Activated T-cell treated with anti-CD3 and anti-CD28 coated beads, Interleukin-2, amount 50 U/mL, for 72 hours (primary cell): ENCODE measurements around the gene NGF. TPM values are rescaled to one million over a fixed set of nuclear protein-coding genes. Genes with fewer than 3 reads are reported as not detected.

Source experiments
- ATAC-seq, 2 donors: fragments of 150-1000 bp; cut with Tn5 transposase; replicated peaks in 1 of 2; 2 replicates each; pipeline ENCODE4 v1.10.0; 2021; ENCODE audit warnings: moderate library complexity in 2 of 2, mild to moderate bottlenecking in 1 of 2
- DNase-seq, 2 donors: peaks; one replicate each; pipeline ENCODE4 v3.0.0; 2021 to 2022; ENCODE audit warnings: mixed read lengths in 1 of 2
- H3K27ac Mint-ChIP-seq: one replicate; pipeline ENCODE4 v1.8.0; 2022; ENCODE audit warnings: mild to moderate bottlenecking, moderate library complexity, mixed read lengths
- H3K27me3 Mint-ChIP-seq: one replicate; pipeline ENCODE4 v1.8.0; 2022; ENCODE audit warnings: low read depth, mixed read lengths
- H3K36me3 Mint-ChIP-seq, 2 donors: one replicate each; pipeline ENCODE4 v1.8.0; 2022; ENCODE audit warnings: mixed read lengths in 2 of 2, mild to moderate bottlenecking in 1 of 2; ENCODE audit not compliant: insufficient read depth in 2 of 2
- H3K4me1 Mint-ChIP-seq: one replicate; pipeline ENCODE4 v1.8.0; 2022; ENCODE audit warnings: low read depth, mixed read lengths
- H3K4me3 Mint-ChIP-seq, 2 donors: one replicate each; pipeline ENCODE4 v1.8.0; 2022; ENCODE audit warnings: mild to moderate bottlenecking in 2 of 2, mixed read lengths in 2 of 2, moderate library complexity in 2 of 2
- H3K9me3 Mint-ChIP-seq, 2 donors: one replicate each; pipeline ENCODE4 v1.8.0; 2022; ENCODE audit warnings: mixed read lengths in 2 of 2
- total RNA-seq, 2 donors: library from RNA; stranded (reverse); gene quantifications; one replicate each; pipeline ENCODE4 v1.2.3, GENCODE V29; 2022

NGF gene
- total RNA-seq, 2 donors from 2014 or later = not detected

- Mint-ChIP-seq H3K27me3 (peaks cover 18% of the 10 kb centered on the region), H3K9me3 (peaks cover 0 to 3% of the 10 kb centered on the region in 2 donors), H3K27ac (no peak overlapping the region), H3K4me3 (no peak overlapping the region), H3K4me1 (no peaks in the 10 kb centered on the region), H3K36me3 (no peaks in the 10 kb centered on the region)
- ATAC-seq = no peak
- DNase-seq = no peak
Observed at GRCh38 chr1:115246526-115246925, 91.5 kb downstream of the NGF start.

- Mint-ChIP-seq H3K27me3 (peaks cover 25% of the 10 kb centered on the region), H3K4me1 (no peaks in the 10 kb centered on the region), H3K4me3 (no peak overlapping the region), H3K36me3 (no peaks in the 10 kb centered on the region), H3K27ac (no peak overlapping the region), H3K9me3 (peaks cover 0 to 3% of the 10 kb centered on the region in 2 donors)
- ATAC-seq (no peak), DNase-seq (no peak)
Observed at GRCh38 chr1:115245227-115245626, 92.8 kb downstream of the NGF start.

- Mint-ChIP-seq H3K27ac (no peak overlapping the region), H3K27me3 (peaks cover 33% of the 10 kb centered on the region), H3K36me3 (no peaks in the 10 kb centered on the region), H3K4me3 (no peak overlapping the region), H3K9me3 (peaks cover 0 to 3% of the 10 kb centered on the region in 2 donors), H3K4me1 (no peaks in the 10 kb centered on the region)
- ATAC-seq (no peak), DNase-seq (no peak)
Observed at GRCh38 chr1:115242543-115242942, 95.5 kb downstream of the NGF start.

GRCh38 chr1:115241309-115241708 is 96.7 kb downstream of the NGF start:
- ATAC-seq (no peak), DNase-seq (no peak)
- Mint-ChIP-seq H3K9me3 (peaks cover 0 to 2% of the 10 kb centered on the region in 2 donors), H3K27me3 (peaks cover 36% of the 10 kb centered on the region), H3K36me3 (peaks cover 0 to 2% of the 10 kb centered on the region in 2 donors), H3K27ac (no peak overlapping the region), H3K4me3 (no peak overlapping the region), H3K4me1 (no peaks in the 10 kb centered on the region)

DNA sequence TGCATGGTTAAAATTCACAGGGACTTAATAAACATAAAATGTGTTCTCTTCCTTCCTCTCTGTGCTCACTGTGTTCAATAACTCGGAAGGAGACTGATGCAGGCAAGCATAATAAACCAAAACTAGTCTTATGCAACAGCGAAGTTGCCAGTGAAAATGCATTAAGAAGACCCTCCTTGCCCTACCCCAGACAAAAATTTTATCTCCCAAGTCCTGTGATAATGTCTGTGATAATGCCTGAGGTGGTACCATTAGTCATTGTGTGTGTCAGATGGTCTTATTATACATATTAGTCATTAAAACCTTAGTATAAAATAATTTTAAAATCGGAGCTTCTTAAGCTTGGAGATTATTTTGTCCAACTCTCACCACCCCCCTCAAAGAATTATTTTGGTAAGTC is 97.8 kb downstream of the NGF start:
- DNase-seq (no peak), ATAC-seq (no peak)
- peaks cover 44% of the 10 kb centered on the region for H3K27me3 Mint-ChIP-seq
- peaks cover 0 to 2% of the 10 kb centered on the region in 2 donors for H3K36me3 Mint-ChIP-seq
- H3K27ac Mint-ChIP-seq = no peak overlapping the region
- no peak overlapping the region for H3K4me3 Mint-ChIP-seq
- H3K9me3 Mint-ChIP-seq = peaks cover 0 to 2% of the 10 kb centered on the region in 2 donors
- no peaks in the 10 kb centered on the region for H3K4me1 Mint-ChIP-seq

DNA sequence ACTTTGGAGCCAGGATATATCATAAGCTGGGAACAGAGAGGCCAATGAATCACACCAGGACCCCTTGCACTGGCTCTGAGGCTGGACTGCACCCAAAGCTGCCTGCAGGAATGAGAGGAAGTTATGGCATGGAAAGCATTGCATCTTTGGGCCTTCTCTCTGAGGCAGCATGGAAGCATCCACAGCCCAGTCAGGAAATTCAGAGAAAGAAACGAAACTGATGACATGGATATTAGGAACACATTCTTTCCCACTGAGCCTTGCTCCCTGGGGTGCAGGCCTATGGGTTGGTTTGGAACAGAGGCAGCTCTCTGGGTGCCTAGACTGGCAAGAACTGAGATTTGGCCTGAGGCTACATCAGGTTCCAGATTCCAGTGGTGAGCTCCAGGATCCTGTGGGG is 98.6 kb downstream of the NGF start:
- no peak overlapping the region for H3K4me3 Mint-ChIP-seq
- ATAC-seq (no peak), DNase-seq (no peak)
- H3K4me1 Mint-ChIP-seq = no peaks in the 10 kb centered on the region
- H3K27me3 Mint-ChIP-seq = peaks cover 44% of the 10 kb centered on the region
- H3K36me3 Mint-ChIP-seq = peaks cover 0 to 2% of the 10 kb centered on the region in 2 donors
- no peak overlapping the region for H3K27ac Mint-ChIP-seq
- peaks cover 0 to 2% of the 10 kb centered on the region in 2 donors for H3K9me3 Mint-ChIP-seq

- DNase-seq = no peak
- H3K4me3 Mint-ChIP-seq = no peak overlapping the region
- peaks cover 0 to 2% of the 10 kb centered on the region in 2 donors for H3K9me3 Mint-ChIP-seq
- peaks cover 44% of the 10 kb centered on the region for H3K27me3 Mint-ChIP-seq
- no peak for ATAC-seq
- no peaks in the 10 kb centered on the region for H3K4me1 Mint-ChIP-seq
- H3K27ac Mint-ChIP-seq = no peak overlapping the region
- peaks cover 0 to 2% of the 10 kb centered on the region in 2 donors for H3K36me3 Mint-ChIP-seq
Observed at GRCh38 chr1:115239148-115239422, 99.0 kb downstream of the NGF start.

DNA sequence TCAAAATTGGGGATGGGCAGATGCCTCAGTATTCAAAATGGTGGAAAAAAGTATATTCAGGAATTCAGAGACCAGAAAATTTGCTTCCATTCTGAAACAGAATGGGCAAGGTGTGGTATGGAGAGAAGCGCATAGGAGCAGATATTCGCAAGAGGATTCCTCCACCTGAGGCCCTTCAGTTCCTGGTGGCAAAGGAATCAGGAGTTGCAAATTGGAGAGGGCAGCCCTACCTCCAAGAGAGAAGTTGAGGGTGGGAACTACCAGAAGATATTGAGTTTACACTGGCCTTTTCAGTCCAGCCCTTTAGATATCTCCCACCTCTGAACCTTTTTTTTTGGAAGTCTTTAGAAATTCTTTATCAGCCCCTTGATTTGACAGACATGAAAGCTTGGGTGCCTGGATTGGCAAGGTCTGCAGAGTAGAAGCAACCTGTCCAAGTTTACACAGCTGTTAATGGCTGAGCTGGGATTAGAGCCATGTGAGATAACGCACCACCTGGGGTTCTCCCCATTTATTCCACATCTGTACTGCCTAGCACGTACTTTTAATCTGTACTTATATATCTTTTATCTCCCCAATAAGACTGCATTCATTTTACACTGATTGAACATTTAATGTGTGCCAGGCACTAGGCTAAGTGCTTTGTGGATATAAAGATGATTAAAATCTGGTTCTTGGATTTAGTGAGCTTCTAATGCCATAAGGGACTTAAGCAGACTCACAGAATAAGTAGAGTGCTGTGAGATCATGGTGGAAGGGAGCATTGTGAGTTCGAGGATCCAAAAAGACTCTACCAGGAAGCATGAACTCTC is 99.5 kb downstream of the NGF start:
- Mint-ChIP-seq H3K4me3 (no peak overlapping the region), H3K27me3 (peaks cover 44% of the 10 kb centered on the region), H3K4me1 (no peaks in the 10 kb centered on the region), H3K9me3 (peaks cover 0 to 2% of the 10 kb centered on the region in 2 donors), H3K27ac (no peak overlapping the region), H3K36me3 (peaks cover 0 to 2% of the 10 kb centered on the region in 2 donors)
- DNase-seq (no peak), ATAC-seq (no peak)

- Mint-ChIP-seq H3K4me1 (no peaks in the 10 kb centered on the region), H3K27me3 (peaks cover 35% of the 10 kb centered on the region), H3K27ac (no peak overlapping the region), H3K9me3 (peaks cover 0 to 2% of the 10 kb centered on the region in 2 donors), H3K36me3 (peaks cover 0 to 2% of the 10 kb centered on the region in 2 donors), H3K4me3 (no peak overlapping the region)
- DNase-seq = no peak
- ATAC-seq = no peak
Observed at GRCh38 chr1:115237507-115237906, 100.5 kb downstream of the NGF start.

- H3K27ac Mint-ChIP-seq = peak overlapping the region; percentile 14
- peaks cover 32% of the 10 kb centered on the region for H3K27me3 Mint-ChIP-seq
- H3K4me1 Mint-ChIP-seq = no peaks in the 10 kb centered on the region
- DNase-seq (no peak), ATAC-seq (no peak)
- H3K9me3 Mint-ChIP-seq = peaks cover 0 to 2% of the 10 kb centered on the region in 2 donors
- H3K36me3 Mint-ChIP-seq = peaks cover 0 to 2% of the 10 kb centered on the region in 2 donors
- no peak overlapping the region for H3K4me3 Mint-ChIP-seq
Observed at GRCh38 chr1:115237023-115237422, 101.0 kb downstream of the NGF start.

Other genes with a start within 250 kb of the NGF start
- gene TSPAN2, start 248.7 kb downstream of the NGF start, total RNA-seq = 1 to 10 TPM; 2.1 to 4.3 TPM